Nephron progenitor cell (in vitro differentiated cells): ENCODE results near the gene ABCA1.

ENCODE experiments used
- DNase-seq: peaks from one replicate; pipeline ENCODE4 v3.0.0; 2021
- H3K27ac Mint-ChIP-seq: 2 replicates; pipeline ENCODE4 v1.8.0; 2021; ENCODE audit warnings: mild to moderate bottlenecking, moderate library complexity, mixed read lengths
- H3K27me3 Mint-ChIP-seq: 2 replicates; pipeline ENCODE4 v1.8.0; 2021; ENCODE audit warnings: mild to moderate bottlenecking, low read depth, mixed read lengths; ENCODE audit not compliant: poor library complexity
- H3K36me3 Mint-ChIP-seq: 2 replicates; pipeline ENCODE4 v1.8.0; 2021; ENCODE audit warnings: low read depth, mixed read lengths
- H3K4me1 Mint-ChIP-seq: 2 replicates; pipeline ENCODE4 v1.8.0; 2021; ENCODE audit warnings: mixed read lengths
- H3K4me3 Mint-ChIP-seq: 2 replicates; pipeline ENCODE4 v1.8.0; 2021; ENCODE audit warnings: mild to moderate bottlenecking, moderate library complexity, mixed read lengths
- H3K9me3 Mint-ChIP-seq: 2 replicates; pipeline ENCODE4 v1.8.0; 2021; ENCODE audit warnings: mild to moderate bottlenecking, moderate library complexity, mixed read lengths
- CTCF ChIP-seq: fragments of 200-600 bp; sonication (generic); IDR thresholded peaks from 2 replicates; pipeline ENCODE4 v1.5.0; 2021; ENCODE audit warnings: antibody characterized with exemption

The ABCA1 gene

GRCh38 chr9:104853683-104854082 lies 74.3 kb downstream of the ABCA1 start:
- peaks cover 39% of the 10 kb centered on the region for H3K36me3 Mint-ChIP-seq

GRCh38 chr9:104853159-104853558 lies 74.8 kb downstream of the ABCA1 start:
- Mint-ChIP-seq H3K4me1 (peaks cover 16% of the 10 kb centered on the region), H3K36me3 (peaks cover 34% of the 10 kb centered on the region), H3K27me3 (no peaks in the 10 kb centered on the region), H3K27ac (no peak overlapping the region), H3K4me3 (no peak overlapping the region), H3K9me3 (no peaks in the 10 kb centered on the region)
- TF ChIP-seq CTCF = no peak
- DNase-seq = no peak

More at GRCh38 chr9:104853683-104854082, 74.3 kb downstream of the ABCA1 start:
- Mint-ChIP-seq H3K4me3 (no peak overlapping the region), H3K9me3 (no peaks in the 10 kb centered on the region), H3K27ac (no peak overlapping the region), H3K4me1 (peaks cover 16% of the 10 kb centered on the region), H3K27me3 (no peaks in the 10 kb centered on the region)
- DNase-seq = no peak
- TF ChIP-seq CTCF = no peak

GRCh38 chr9:104851546-104851920 lies 76.4 kb downstream of the ABCA1 start:
- H3K36me3 Mint-ChIP-seq = peaks cover 31% of the 10 kb centered on the region
- H3K9me3 Mint-ChIP-seq = no peaks in the 10 kb centered on the region
- peaks cover 13% of the 10 kb centered on the region for H3K4me1 Mint-ChIP-seq
- H3K27ac Mint-ChIP-seq = no peak overlapping the region
- DNase-seq = no peak
- H3K4me3 Mint-ChIP-seq = no peak overlapping the region
- no peaks in the 10 kb centered on the region for H3K27me3 Mint-ChIP-seq
- TF ChIP-seq CTCF = no peak

- Mint-ChIP-seq H3K4me3 (no peak overlapping the region), H3K36me3 (peaks cover 25% of the 10 kb centered on the region), H3K4me1 (peaks cover 8% of the 10 kb centered on the region), H3K9me3 (no peaks in the 10 kb centered on the region), H3K27me3 (no peaks in the 10 kb centered on the region), H3K27ac (no peak overlapping the region)
- TF ChIP-seq CTCF = no peak
- no peak for DNase-seq
Measured at GRCh38 chr9:104850786-104851545, 77.0 kb downstream of the ABCA1 start.

- no peaks in the 10 kb centered on the region for H3K9me3 Mint-ChIP-seq
- DNase-seq = no peak
- TF ChIP-seq CTCF = no peak
- H3K4me1 Mint-ChIP-seq = peaks cover 12% of the 10 kb centered on the region
- no peak overlapping the region for H3K4me3 Mint-ChIP-seq
- H3K36me3 Mint-ChIP-seq = peaks cover 7% of the 10 kb centered on the region
- no peaks in the 10 kb centered on the region for H3K27me3 Mint-ChIP-seq
- H3K27ac Mint-ChIP-seq = no peak overlapping the region
Measured at GRCh38 chr9:104849023-104849422, 78.9 kb downstream of the ABCA1 start.

- DNase-seq = no peak
- Mint-ChIP-seq H3K9me3 (no peaks in the 10 kb centered on the region), H3K36me3 (peaks cover 13% of the 10 kb centered on the region), H3K27ac (no peak overlapping the region), H3K27me3 (peaks cover 6% of the 10 kb centered on the region), H3K4me1 (peaks cover 22% of the 10 kb centered on the region), H3K4me3 (no peak overlapping the region)
- TF ChIP-seq CTCF = no peak
Measured at GRCh38 chr9:104844710-104845109, 83.2 kb downstream of the ABCA1 start.
